H1 (cell line): ENCODE measurements around the gene GRIK4. TPM values are rescaled to one million over a fixed set of nuclear protein-coding genes. Genes with fewer than 3 reads are reported as not detected.

ENCODE experiments used
- CTCF ChIA-PET: fragments of 300-600 bp; sonication (Branson Sonifier 250); formaldehyde crosslinking; loops from one replicate; lab custom pipeline; 2021; ENCODE audit not compliant: partially characterized antibody; lab: Charles Lee
- POLR2A ChIA-PET: fragments of 300-600 bp; sonication (Branson Sonifier 250); formaldehyde crosslinking; loops from one replicate; lab custom pipeline; 2021; ENCODE audit warnings: inconsistent platforms; ENCODE audit not compliant: partially characterized antibody; lab: Charles Lee
- DNase-seq, 2 experiments: peaks; one replicate each; pipeline versions ENCODE4 v3.0.0 to v3.0.0-alpha.2; 2010 to 2022; ENCODE audit warnings: low spot score in 2 of 2, low read depth in 1 of 2, mixed read lengths in 1 of 2
- FAIRE-seq: peaks from 2 replicates; lab custom pipeline; 2011; peaks lifted over from hg19 to GRCh38; lab: Jason Lieb, UNC
- H2AFZ ChIP-seq: 2 replicates; pipeline ENCODE4 v1.8.1; 2012; ENCODE audit warnings: low read length, inconsistent platforms
- H2AK5ac ChIP-seq: 2 replicates; pipeline ENCODE4 v1.6.1; 2013; ENCODE audit warnings: low read depth, low read length
- H2BK120ac ChIP-seq: replicated peaks from 2 replicates; pipeline ENCODE3; 2013; ENCODE audit warnings: low read depth, low read length, inconsistent platforms
- H2BK12ac ChIP-seq: 2 replicates; pipeline ENCODE4 v1.6.1; 2013; ENCODE audit warnings: low read depth, low read length
- H2BK15ac ChIP-seq: 2 replicates; pipeline ENCODE4 v1.6.1; 2013; ENCODE audit warnings: low read length
- H2BK20ac ChIP-seq: 2 replicates; pipeline ENCODE4 v1.6.1; 2013; ENCODE audit warnings: low read length
- H2BK5ac ChIP-seq: 2 replicates; pipeline ENCODE4 v1.6.1; 2013; ENCODE audit warnings: low read depth, low read length
- H3K14ac ChIP-seq: 2 replicates; pipeline ENCODE4 v1.6.1; 2013; ENCODE audit warnings: inconsistent platforms; ENCODE audit not compliant: insufficient read length
- H3K18ac ChIP-seq: 2 replicates; pipeline ENCODE4 v1.6.1; 2013; ENCODE audit warnings: low read length; ENCODE audit errors: extremely low read depth
- H3K23ac ChIP-seq: 2 replicates; pipeline ENCODE4 v1.6.1; 2013; ENCODE audit warnings: inconsistent platforms; ENCODE audit not compliant: insufficient read length
- H3K23me2 ChIP-seq: 2 replicates; pipeline ENCODE4 v1.6.1; 2013; ENCODE audit warnings: low read depth, low read length
- H3K27ac ChIP-seq: 2 replicates; pipeline ENCODE4 v1.6.1; 2011; ENCODE audit warnings: low read depth, low read length, inconsistent platforms
- H3K27me3 ChIP-seq, 4 experiments: replicated peaks in 1 of 4; 1 replicate in 1 of 4; 2 replicates in 3 of 4; pipeline versions ENCODE4 v1.6.1 to v1.8.1; 2011 to 2013; ENCODE audit warnings: low read length in 3 of 4, mild to moderate bottlenecking in 3 of 4, inconsistent platforms in 2 of 4, mixed read lengths in 2 of 4, moderate library complexity in 1 of 4; ENCODE audit not compliant: control insufficient read depth in 3 of 4, insufficient read depth in 3 of 4; ENCODE audit errors: extremely low read depth in 1 of 4
- H3K36me3 ChIP-seq, 4 experiments: 2 replicates each; pipeline versions ENCODE4 v1.6.1 to v1.8.1; 2011 to 2013; ENCODE audit warnings: mild to moderate bottlenecking in 4 of 4, low read length in 3 of 4, moderate library complexity in 2 of 4, control low read depth in 1 of 4, inconsistent platforms in 1 of 4; ENCODE audit not compliant: insufficient read depth in 4 of 4, control insufficient read depth in 2 of 4
- H3K4ac ChIP-seq: replicated peaks from 2 replicates; pipeline ENCODE3; 2013; ENCODE audit warnings: low read length, low read depth, mixed read lengths, inconsistent platforms; ENCODE audit not compliant: insufficient read length
- H3K4me1 ChIP-seq, 4 experiments: replicated peaks in 1 of 4; 1 replicate in 1 of 4; 2 replicates in 3 of 4; pipeline versions ENCODE4 v1.6.1 to v1.8.1; 2011 to 2013; ENCODE audit warnings: low read length in 3 of 4, inconsistent platforms in 2 of 4, mixed read lengths in 1 of 4; ENCODE audit not compliant: insufficient read depth in 4 of 4, control insufficient read depth in 3 of 4
- H3K4me2 ChIP-seq, 2 experiments: 2 replicates each; pipeline versions ENCODE4 v1.6.1 to v1.8.1; 2011 to 2013; ENCODE audit warnings: low read depth in 2 of 2, low read length in 2 of 2, control low read depth in 1 of 2, inconsistent platforms in 1 of 2, mild to moderate bottlenecking in 1 of 2; ENCODE audit not compliant: insufficient read depth in 1 of 2
- H3K4me3 ChIP-seq, 4 experiments: fragments of 200-600, 300-600 bp in 1 of 4; sonication (generic), shearing (Covaris generic), sonication (Bioruptor Twin) in 1 of 4; 2 replicates each; pipeline versions ENCODE4 v1.5.1 to v1.8.1; 2011 to 2016; ENCODE audit warnings: low read length in 4 of 4, low read depth in 3 of 4, control low read depth in 2 of 4, inconsistent platforms in 2 of 4, mild to moderate bottlenecking in 2 of 4, mixed read lengths in 1 of 4, moderate library complexity in 1 of 4; ENCODE audit not compliant: insufficient read depth in 2 of 4; ENCODE audit errors: extremely low read depth in 1 of 4
- H3K56ac ChIP-seq: replicated peaks from 2 replicates; pipeline ENCODE3; 2013; ENCODE audit warnings: low read depth, mild to moderate bottlenecking, mixed read lengths, low read length, inconsistent platforms; ENCODE audit not compliant: insufficient read length
- H3K79me1 ChIP-seq: 2 replicates; pipeline ENCODE4 v1.6.1; 2013; ENCODE audit warnings: low read depth, low read length, control low read depth
- H3K79me2 ChIP-seq, 2 experiments: 2 replicates each; pipeline versions ENCODE4 v1.6.1 to v1.8.1; 2012 to 2013; ENCODE audit warnings: low read length in 2 of 2, mild to moderate bottlenecking in 2 of 2, inconsistent platforms in 1 of 2; ENCODE audit not compliant: insufficient read depth in 2 of 2, control insufficient read depth in 1 of 2
- H3K9ac ChIP-seq, 4 experiments: replicated peaks in 1 of 4; 1 replicate in 1 of 4; 2 replicates in 3 of 4; pipeline versions ENCODE4 v1.6.1 to v1.8.1; 2011 to 2013; ENCODE audit warnings: low read depth in 3 of 4, low read length in 3 of 4, control low read depth in 2 of 4, mild to moderate bottlenecking in 2 of 4, moderate library complexity in 2 of 4, inconsistent platforms in 1 of 4; ENCODE audit errors: extremely low read depth in 1 of 4
- H3K9me3 ChIP-seq, 2 experiments: 2 replicates each; pipeline versions ENCODE4 v1.6.1 to v1.8.1; 2012 to 2013; ENCODE audit warnings: mild to moderate bottlenecking in 2 of 2, moderate library complexity in 2 of 2, control low read depth in 1 of 2, inconsistent platforms in 1 of 2, low read depth in 1 of 2, low read length in 1 of 2, mixed read lengths in 1 of 2; ENCODE audit not compliant: insufficient read depth in 2 of 2
- H4K20me1 ChIP-seq, 2 experiments: replicated peaks in 1 of 2; 2 replicates each; pipeline versions ENCODE3 to v1.8.1; 2011 to 2013; ENCODE audit warnings: inconsistent platforms in 2 of 2, low read length in 2 of 2, mild to moderate bottlenecking in 1 of 2; ENCODE audit not compliant: insufficient read depth in 2 of 2, control insufficient read depth in 1 of 2
- H4K5ac ChIP-seq: 2 replicates; pipeline ENCODE4 v1.6.1; 2013; ENCODE audit warnings: low read length, low read depth, mixed read lengths, inconsistent platforms; ENCODE audit not compliant: insufficient read length
- H4K8ac ChIP-seq: 2 replicates; pipeline ENCODE4 v1.8.0; 2013; ENCODE audit warnings: mild to moderate bottlenecking, moderate library complexity, low read length, inconsistent platforms; ENCODE audit not compliant: insufficient read depth; ENCODE audit errors: extremely low read depth
- H4K91ac ChIP-seq: replicated peaks from 2 replicates; pipeline ENCODE3; 2013; ENCODE audit warnings: low read length, mixed read lengths, inconsistent platforms; ENCODE audit not compliant: insufficient read length
- BCL11A ChIP-seq, 2 experiments: IDR thresholded peaks; one replicate each; pipeline ENCODE4 v1.6.1; 2011; ENCODE audit warnings: low read depth in 2 of 2, low read length in 2 of 2, mild to moderate bottlenecking in 2 of 2
- CBX5 ChIP-seq: fragments of 300-800, 300-1000 bp; sonication (generic); IDR thresholded peaks from 2 replicates; pipeline ENCODE4 v1.7.1; 2016; ENCODE audit warnings: antibody characterized with exemption, low read length, low read depth
- CEBPB ChIP-seq: IDR thresholded peaks from 2 replicates; pipeline ENCODE4 v1.6.1; 2012; ENCODE audit warnings: low read depth, low read length
- CHD2 ChIP-seq: IDR thresholded peaks from 2 replicates; pipeline ENCODE4 v1.6.1; 2012; ENCODE audit warnings: low read length, improper control_type of control experiment
- EGR1 ChIP-seq: IDR thresholded peaks from 2 replicates; pipeline ENCODE4 v1.6.1; 2011; ENCODE audit warnings: low read depth, low read length, borderline replicate concordance
- EP300 ChIP-seq, 2 experiments: IDR thresholded peaks; 1 replicate in 1 of 2; 2 replicates in 1 of 2; pipeline ENCODE4 v1.6.1; 2011 to 2012; ENCODE audit warnings: low read depth in 2 of 2, low read length in 2 of 2, mild to moderate bottlenecking in 2 of 2, borderline replicate concordance in 1 of 2, inconsistent platforms in 1 of 2, moderate library complexity in 1 of 2
- KDM4A ChIP-seq: IDR thresholded peaks from one replicate; pipeline ENCODE4 v1.7.1; 2012; ENCODE audit warnings: low read depth, mild to moderate bottlenecking, moderate library complexity, low read length, inconsistent platforms; ENCODE audit not compliant: severe bottlenecking
- NRF1 ChIP-seq: IDR thresholded peaks from 2 replicates; pipeline ENCODE4 v1.6.1; 2011; ENCODE audit warnings: mild to moderate bottlenecking, low read depth, low read length, improper control_type of control experiment
- POU5F1 ChIP-seq: IDR thresholded peaks from 2 replicates; pipeline ENCODE4 v1.6.1; 2011; ENCODE audit warnings: low read depth, mild to moderate bottlenecking, low read length, moderate library complexity
- RFX5 ChIP-seq: IDR thresholded peaks from 2 replicates; pipeline ENCODE4 v1.6.1; 2011; ENCODE audit warnings: low read depth, low read length, improper control_type of control experiment, borderline replicate concordance
- SIRT6 ChIP-seq: IDR thresholded peaks from one replicate; pipeline ENCODE4 v1.7.1; 2012; ENCODE audit warnings: low read length, inconsistent platforms
- SP4 ChIP-seq: IDR thresholded peaks from 2 replicates; pipeline ENCODE4 v1.6.1; 2012; ENCODE audit warnings: low read length, inconsistent platforms
- YY1 ChIP-seq: IDR thresholded peaks from 2 replicates; pipeline ENCODE4 v1.6.1; 2011; ENCODE audit warnings: low read depth, mild to moderate bottlenecking, low read length
- WGBS, 2 experiments: shearing (Covaris generic) in 1 of 2; methylation state at CpG; one replicate each; pipeline versions ENCODE4 v1.1.6 to v1.1.7; 2013 to 2015; ENCODE audit warnings: low lambda C conversion rate in 2 of 2, mixed read lengths in 2 of 2, inconsistent platforms in 1 of 2, low coverage in 1 of 2, missing lambda C conversion rate in 1 of 2; ENCODE audit not compliant: insufficient replicate concordance in 2 of 2, insufficient coverage in 1 of 2, insufficient read length in 1 of 2; ENCODE audit errors: extremely low coverage in 1 of 2, missing lambda C conversion rate in 1 of 2; 5-methylcytosine and 5-hydroxymethylcytosine counted together
- polyA plus RNA-seq, 7 experiments: library from polyadenylated mRNA; depleted of rRNA in 3 of 7; stranded (reverse) in 5 of 7; unstranded in 2 of 7; fragments of >200 nt in 5 of 7; fragments of 200-250 nt in 2 of 7; gene quantifications; 1 replicate in 5 of 7; 2 replicates in 1 of 7; 4 replicates in 1 of 7; pipeline versions ENCODE4 v1.2.1 to v1.2.3, GENCODE V29; 2011 to 2013; ENCODE audit warnings: missing spikeins in 2 of 7, mixed read lengths in 2 of 7
- total RNA-seq: library from RNA; stranded (reverse); fragmentation: NEBNext Ultra II Directional; extraction: Animal tissue kit (Norgen Biotek cat#: 25700); gene quantifications from 2 replicates; pipeline ENCODE4 v1.2.1, GENCODE V29; 2021
- TF ChIP-seq, protein P1 (sequence below): IDR thresholded peaks from 2 replicates; pipeline ENCODE4 v1.6.1; 2012; ENCODE audit warnings: inconsistent platforms
- TF ChIP-seq, protein P2 (sequence below): IDR thresholded peaks from 2 replicates; pipeline ENCODE4 v1.6.1; 2012; ENCODE audit warnings: inconsistent platforms

The GRIK4 gene
- total and polyA plus RNA-seq, 2 of the 8 experiments (the other 6 are each of a cell fraction or from before 2014, with no cell fraction given) = 1.2 to 2.9 TPM

GRCh38 chr11:120471131-120471530 is 40.4 kb upstream of the GRIK4 start:
- Histone ChIP-seq H3K27ac (no peak overlapping the region), H3K27me3 (no peaks in the 10 kb centered on the region), H2BK5ac (no peak overlapping the region), H3K56ac (no peak overlapping the region), H3K18ac (no peak overlapping the region), H3K23me2 (no peaks in the 10 kb centered on the region), H3K14ac (no peak overlapping the region), H3K4me3 (no peak overlapping the region), H2AK5ac (no peak overlapping the region), H2AFZ (no peak overlapping the region), H3K4me2 (no peak overlapping the region), H3K9me3 (no peaks in the 10 kb centered on the region), H2BK15ac (no peak overlapping the region), H3K9ac (no peak overlapping the region), H3K4ac (no peak overlapping the region), H2BK12ac (no peak overlapping the region), H3K36me3 (peaks cover 0 to 22% (median 4%) of the 10 kb centered on the region in 4 experiments; a peak in 7 of 8 replicates), H3K79me2 (no peaks in the 10 kb centered on the region), H2BK120ac (no peak overlapping the region), H4K20me1 (no peaks in the 10 kb centered on the region), H3K4me1 (no peaks in the 10 kb centered on the region), H4K5ac (no peak overlapping the region), H3K23ac (no peak overlapping the region), H4K91ac (no peak overlapping the region), H2BK20ac (no peak overlapping the region), H3K79me1 (no peaks in the 10 kb centered on the region), H4K8ac (no peak overlapping the region)
- CTCF ChIA-PET = no interaction called here
- POLR2A ChIA-PET = no interaction called here
- 95% methylated on average over 1 of the region's 1 CpG; no CpG with 5 or more reads in 1 of the 2 experiments for WGBS, 2 experiments
- DNase-seq = no peak
- no peak for FAIRE-seq
- TF ChIP-seq SP4 = no peak
- TF ChIP-seq CHD2 = no peak
- TF ChIP-seq RFX5 = no peak
- TF ChIP-seq EP300 (IDR thresholded peaks at IDR 0.05; ENCODE audit: borderline replicate concordance in 1 of 2, low read depth in 2 of 2, low read length in 2 of 2) = no peak
- no peak for TF ChIP-seq KDM4A
- TF ChIP-seq CEBPB = no peak
- TF ChIP-seq, protein P1, sequence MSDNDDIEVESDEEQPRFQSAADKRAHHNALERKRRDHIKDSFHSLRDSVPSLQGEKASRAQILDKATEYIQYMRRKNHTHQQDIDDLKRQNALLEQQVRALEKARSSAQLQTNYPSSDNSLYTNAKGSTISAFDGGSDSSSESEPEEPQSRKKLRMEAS = no peak
- no peak for TF ChIP-seq BCL11A (IDR thresholded peaks at IDR 0.05; ENCODE audit: low read depth in 2 of 2, low read length in 2 of 2)
- TF ChIP-seq YY1 = no peak
- TF ChIP-seq POU5F1 = no peak
- no peak for TF ChIP-seq CBX5
- TF ChIP-seq EGR1 = no peak
- TF ChIP-seq NRF1 = no peak
- no peak for TF ChIP-seq SIRT6
- TF ChIP-seq, protein P2, sequence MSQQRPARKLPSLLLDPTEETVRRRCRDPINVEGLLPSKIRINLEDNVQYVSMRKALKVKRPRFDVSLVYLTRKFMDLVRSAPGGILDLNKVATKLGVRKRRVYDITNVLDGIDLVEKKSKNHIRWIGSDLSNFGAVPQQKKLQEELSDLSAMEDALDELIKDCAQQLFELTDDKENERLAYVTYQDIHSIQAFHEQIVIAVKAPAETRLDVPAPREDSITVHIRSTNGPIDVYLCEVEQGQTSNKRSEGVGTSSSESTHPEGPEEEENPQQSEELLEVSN = no peak
